GM18498 (cell line): ENCODE data around the gene ITPKB.
A peak's percentile ranks its signal among the peaks of the same experiment; 100 is the strongest.

ENCODE experiments used
- ATAC-seq: cut with Tn5 transposase; IDR thresholded peaks from one replicate; pipeline ENCODE4 v1.9.1; 2021; ENCODE audit warnings: mild to moderate bottlenecking, moderate library complexity; ENCODE audit not compliant: unreplicated experiment

Gene ITPKB

DNA sequence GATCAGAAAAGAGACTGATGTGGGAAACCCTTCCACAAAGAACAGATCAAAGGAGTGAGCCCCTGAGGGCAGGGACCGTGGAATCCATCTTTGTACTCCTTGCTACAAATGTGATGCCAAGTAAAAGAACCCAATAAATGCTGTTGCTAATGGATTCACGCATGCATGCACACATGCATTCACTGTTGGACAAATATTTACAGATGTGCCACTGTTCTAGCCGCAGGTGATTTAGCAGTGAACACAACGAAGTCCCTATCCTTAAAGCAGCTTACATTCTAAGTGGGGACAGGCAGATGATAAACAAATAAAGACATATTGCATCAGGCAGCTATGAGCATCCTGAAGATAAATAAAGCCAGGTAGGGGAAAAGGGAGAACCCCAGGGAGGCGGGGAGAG is 67.8 kb downstream of the ITPKB start:
- ATAC-seq, result no peak

GRCh38 chr1:226670073-226670472 is 69.0 kb downstream of the ITPKB start:
- no peak for ATAC-seq

GRCh38 chr1:226668173-226668560 is 70.9 kb downstream of the ITPKB start:
- ATAC-seq, result no peak

GRCh38 chr1:226666692-226667091 is 72.4 kb downstream of the ITPKB start:
- ATAC-seq, result no peak

DNA sequence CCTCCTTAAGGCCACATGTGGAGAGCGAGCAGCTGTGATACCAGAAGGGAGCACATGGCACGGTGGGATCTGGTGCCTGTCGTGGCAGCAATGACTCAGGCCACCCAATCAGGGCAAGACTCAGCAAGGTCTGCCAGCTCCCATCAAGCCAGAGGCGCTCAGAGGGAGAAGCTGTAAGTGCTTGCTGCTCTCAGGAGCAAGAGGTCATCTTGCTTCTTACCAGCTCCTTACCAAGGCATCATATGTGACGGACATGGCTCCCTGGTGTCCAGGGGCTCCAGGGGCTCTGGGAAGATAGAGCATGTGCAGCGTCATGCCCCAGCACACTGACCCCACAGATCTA is 72.9 kb downstream of the ITPKB start:
- no peak for ATAC-seq

GRCh38 chr1:226665505-226666163 is 73.4 kb downstream of the ITPKB start:
- no peak for ATAC-seq

DNA sequence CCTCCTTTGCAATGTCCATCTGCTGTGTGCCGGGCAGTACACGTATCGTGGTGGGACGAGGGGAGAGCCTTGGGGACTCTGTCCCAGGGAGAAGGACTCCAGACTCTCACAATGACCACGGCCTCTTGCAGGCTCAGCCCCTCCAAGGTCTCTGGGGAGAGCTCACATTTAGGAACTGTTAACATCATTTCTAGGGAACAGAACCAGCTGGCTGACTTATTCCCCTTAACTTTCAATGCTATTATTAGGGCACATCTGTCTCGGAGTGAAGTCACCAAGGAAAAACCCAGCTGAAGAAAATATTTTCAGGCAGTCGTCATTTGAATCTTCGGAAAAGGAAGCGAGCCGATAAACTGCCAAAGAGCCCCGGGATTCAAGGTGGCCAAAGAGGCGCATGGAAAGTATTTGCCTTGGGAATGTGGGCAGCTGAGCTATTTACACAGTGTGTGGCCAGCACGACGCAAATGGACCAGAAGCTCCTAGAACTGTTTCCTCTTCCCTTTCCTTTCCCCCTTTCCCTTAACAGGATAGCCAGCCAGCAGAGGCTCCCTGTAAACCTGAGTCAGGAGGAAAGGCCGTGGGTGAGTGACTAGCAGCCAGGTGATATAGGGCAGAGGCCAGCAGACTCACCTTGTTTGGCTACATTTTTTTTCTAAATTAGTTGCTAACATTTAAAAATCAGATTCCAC is 74.5 kb downstream of the ITPKB start:
- no peak for ATAC-seq

DNA sequence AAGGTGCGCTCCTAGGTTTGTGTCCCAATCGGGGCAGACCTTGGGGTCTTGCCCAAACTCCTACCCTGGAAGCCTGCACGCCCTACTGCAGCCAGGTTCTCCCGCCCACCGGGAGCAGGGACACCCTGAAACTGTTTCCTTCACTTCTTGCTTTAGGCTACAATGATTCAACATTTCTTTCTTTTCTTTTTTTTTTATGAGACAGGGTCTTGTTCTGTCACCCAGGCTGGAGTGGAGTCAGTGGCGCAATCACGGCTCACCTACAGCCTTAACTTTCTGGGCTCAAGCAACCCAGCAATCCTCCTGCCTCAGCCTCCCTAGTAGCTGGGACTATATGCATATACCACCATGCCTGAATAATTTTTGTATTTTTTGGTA is 75.8 kb downstream of the ITPKB start:
- no peak for ATAC-seq

- peak; percentile 96 for ATAC-seq
Observed at GRCh38 chr1:226662642-226663326, 76.3 kb downstream of the ITPKB start.

GRCh38 chr1:226661965-226662364 is 77.1 kb downstream of the ITPKB start:
- ATAC-seq, result no peak

DNA sequence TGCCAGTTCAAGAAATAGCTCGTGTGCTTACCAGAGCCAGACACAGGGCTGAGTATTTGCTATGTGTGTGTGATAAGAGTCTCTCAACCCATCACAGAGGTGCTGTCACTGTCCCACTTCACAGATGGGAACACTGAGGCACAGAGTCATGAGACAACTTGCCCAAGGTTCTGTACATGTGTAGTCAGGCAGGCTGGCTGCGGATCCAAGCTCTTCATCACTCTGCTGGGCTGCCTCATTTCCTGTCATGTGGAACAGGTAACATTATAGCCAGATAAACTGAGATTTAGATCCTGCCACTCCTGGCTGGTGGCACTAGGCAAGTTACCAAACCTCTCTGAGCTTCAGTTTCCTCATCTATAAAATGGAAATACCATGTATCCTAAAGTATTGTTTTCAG is 77.8 kb downstream of the ITPKB start:
- ATAC-seq, result no peak

DNA sequence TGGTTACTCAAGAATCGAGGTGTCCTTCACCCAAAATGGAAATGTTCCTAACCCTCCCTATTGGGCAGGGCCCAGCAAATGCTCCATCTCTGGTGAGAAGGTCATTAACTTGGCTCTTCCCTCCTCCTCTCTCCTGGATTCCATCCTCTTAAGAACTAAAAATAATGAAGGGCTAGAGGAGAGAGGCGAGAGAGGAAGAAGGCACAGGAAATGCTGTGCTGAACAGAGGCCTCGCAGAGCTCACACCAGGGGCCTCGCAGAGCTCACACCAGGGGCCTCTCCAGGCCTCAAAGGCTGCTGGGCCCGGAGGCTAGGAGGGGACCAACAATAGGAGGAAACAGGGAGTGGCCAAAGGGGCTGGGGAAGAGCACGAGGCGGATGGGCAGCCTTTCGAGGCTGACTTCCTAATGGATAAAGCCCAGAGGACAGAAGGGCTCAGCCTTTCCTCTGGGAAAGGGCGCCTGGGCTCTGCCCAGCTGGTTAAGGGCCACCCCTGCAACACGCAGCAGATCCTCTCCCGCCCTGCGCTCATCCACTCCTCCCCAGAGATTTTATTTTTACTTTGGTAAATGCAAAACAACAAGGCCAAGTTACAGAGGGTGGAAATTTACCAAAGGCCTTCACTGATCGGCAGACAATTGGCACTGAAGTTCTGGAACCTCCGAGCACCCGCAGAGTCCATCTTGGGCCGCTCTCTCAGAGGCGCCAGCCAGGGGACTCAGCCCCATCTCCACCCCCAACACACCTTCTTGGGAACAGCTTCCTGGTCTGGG is 78.5 kb downstream of the ITPKB start:
- ATAC-seq, result no peak

GRCh38 chr1:226659641-226660040 is 79.4 kb downstream of the ITPKB start:
- no peak for ATAC-seq

GRCh38 chr1:226659136-226659535 is 79.9 kb downstream of the ITPKB start:
- no peak for ATAC-seq

- no peak for ATAC-seq
Observed at GRCh38 chr1:226658546-226659125, 80.4 kb downstream of the ITPKB start.

- ATAC-seq, result no peak
Observed at GRCh38 chr1:226657895-226658545, 81.1 kb downstream of the ITPKB start.

- no peak for ATAC-seq
Observed at GRCh38 chr1:226656601-226657277, 82.3 kb downstream of the ITPKB start.

DNA sequence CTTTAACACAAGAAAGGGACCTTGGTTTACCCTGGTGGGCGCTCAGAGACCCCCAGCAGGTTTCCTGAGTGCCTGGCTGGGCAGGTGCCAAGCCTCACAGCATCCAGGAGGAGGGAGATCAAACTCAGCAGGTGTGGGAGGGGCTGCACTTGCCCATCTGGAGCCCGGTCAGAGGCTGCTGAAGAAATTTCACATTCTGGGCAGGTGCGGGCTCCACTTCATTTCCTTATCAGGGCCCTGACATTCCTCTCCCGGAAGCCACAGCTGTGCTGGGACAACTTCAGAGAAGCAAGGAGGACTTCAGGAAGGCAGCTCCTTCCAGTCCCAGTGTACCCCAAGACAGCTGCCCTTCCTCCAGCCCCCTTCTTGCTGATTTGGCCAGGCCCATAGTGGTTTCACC is 82.9 kb downstream of the ITPKB start:
- no peak for ATAC-seq

GRCh38 chr1:226655251-226656163 is 83.6 kb downstream of the ITPKB start:
- no peak for ATAC-seq
